ENCODE measurements around the gene TSPEAR. TPM values are rescaled to one million over a fixed set of nuclear protein-coding genes. Genes with fewer than 3 reads are reported as not detected.

TSPEAR gene
- total and polyA plus RNA-seq, 7 donors, result not detected

DNA sequence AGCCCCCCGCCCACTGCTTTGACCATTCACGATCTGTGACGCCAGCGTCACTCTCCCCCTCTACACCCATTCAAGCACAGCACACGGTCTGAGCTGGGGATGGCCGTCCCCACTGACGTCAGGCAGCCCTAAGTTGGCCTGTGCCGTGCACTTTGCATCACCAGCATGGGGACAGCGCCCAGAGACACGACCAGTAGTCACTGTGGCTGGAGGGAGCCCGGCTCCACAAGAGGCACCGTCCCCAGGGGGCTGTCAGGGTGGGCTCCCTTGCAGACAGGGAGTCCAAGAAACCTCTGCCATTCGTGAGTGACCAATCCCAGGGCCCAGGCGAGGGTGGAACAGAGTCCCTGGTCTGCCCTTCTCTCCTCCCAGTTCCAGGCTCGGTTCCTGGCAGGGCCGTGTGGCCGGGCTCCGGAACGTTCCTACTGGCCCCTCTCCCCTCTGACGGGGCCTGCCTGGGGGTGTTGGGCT is 97.2 kb downstream of the TSPEAR start:
- H3K4me3 ChIP-seq, result no peak overlapping the region
- TF ChIP-seq, protein P1, sequence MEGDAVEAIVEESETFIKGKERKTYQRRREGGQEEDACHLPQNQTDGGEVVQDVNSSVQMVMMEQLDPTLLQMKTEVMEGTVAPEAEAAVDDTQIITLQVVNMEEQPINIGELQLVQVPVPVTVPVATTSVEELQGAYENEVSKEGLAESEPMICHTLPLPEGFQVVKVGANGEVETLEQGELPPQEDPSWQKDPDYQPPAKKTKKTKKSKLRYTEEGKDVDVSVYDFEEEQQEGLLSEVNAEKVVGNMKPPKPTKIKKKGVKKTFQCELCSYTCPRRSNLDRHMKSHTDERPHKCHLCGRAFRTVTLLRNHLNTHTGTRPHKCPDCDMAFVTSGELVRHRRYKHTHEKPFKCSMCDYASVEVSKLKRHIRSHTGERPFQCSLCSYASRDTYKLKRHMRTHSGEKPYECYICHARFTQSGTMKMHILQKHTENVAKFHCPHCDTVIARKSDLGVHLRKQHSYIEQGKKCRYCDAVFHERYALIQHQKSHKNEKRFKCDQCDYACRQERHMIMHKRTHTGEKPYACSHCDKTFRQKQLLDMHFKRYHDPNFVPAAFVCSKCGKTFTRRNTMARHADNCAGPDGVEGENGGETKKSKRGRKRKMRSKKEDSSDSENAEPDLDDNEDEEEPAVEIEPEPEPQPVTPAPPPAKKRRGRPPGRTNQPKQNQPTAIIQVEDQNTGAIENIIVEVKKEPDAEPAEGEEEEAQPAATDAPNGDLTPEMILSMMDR (IDR thresholded peaks at IDR 0.05), result no peak
- H3K27me3 ChIP-seq (ENCODE audit: insufficient read depth in 3 of 3, low read length in 2 of 3), result peaks cover 0 to 39% (median 13%) of the 10 kb centered on the region in 3 donors
- intact Hi-C loops (cut with DNase I), result no loop called here
- H3K27ac ChIP-seq, result no peak overlapping the region
- DNase-seq, result no peak
- no peaks in the 10 kb centered on the region for H3K36me3 ChIP-seq (ENCODE audit: insufficient read depth in 1 of 2, low read depth in 1 of 2)
- H3K9me3 ChIP-seq, result peaks cover 2% of the 10 kb centered on the region
- no peak for ATAC-seq
- WGBS, 3 donors, result 69 to 74% (median 72%) methylated on average over 17 to 20 of the region's 20 CpGs
- H3K4me1 ChIP-seq, result no peaks in the 10 kb centered on the region

DNA sequence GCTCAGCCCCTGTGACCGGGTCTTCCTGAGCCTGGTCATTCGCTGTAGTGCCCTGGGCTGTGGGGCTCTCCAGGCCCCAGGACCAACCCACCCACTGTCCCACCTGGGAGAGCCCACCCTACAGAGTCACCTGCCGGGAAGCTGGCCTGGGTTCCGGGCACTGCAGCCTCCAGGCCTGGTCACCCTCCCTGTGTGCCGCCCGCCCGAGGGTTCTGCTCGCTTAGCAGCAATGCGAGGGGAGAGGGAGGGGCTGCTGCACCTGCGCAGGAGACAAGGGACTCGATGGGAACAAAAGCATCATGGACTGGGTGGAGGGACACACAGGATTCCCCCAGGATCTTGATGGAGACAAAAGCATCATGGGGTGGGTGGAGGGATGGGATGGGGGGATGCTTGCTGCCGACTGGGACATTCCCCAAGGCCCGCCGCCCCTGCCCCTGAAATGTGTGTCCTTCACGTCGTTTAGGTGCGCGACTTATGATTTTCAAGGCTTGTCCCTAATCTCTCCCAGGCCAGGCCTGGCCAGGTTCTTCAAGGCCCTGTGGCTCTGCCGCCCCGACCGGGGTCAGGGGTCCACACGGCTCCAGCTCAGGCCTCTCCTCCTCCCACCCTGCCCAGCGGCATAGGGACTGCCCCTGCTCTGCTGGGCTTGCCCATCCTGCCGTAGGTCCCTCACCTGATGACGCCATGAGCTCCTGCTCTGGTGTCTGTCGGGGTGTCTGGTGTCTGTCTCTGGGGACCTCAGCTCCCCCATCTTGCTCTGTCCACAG is 97.8 kb downstream of the TSPEAR start:
- DNase-seq (no peak), ATAC-seq (no peak)
- Histone ChIP-seq H3K9me3 (peaks cover 6% of the 10 kb centered on the region), H3K27me3 (ENCODE audit: insufficient read depth in 3 of 3, low read length in 2 of 3) (peaks cover 0 to 39% (median 13%) of the 10 kb centered on the region in 3 donors), H3K36me3 (ENCODE audit: insufficient read depth in 1 of 2, low read depth in 1 of 2) (no peaks in the 10 kb centered on the region), H3K27ac (no peak overlapping the region), H3K4me3 (no peak overlapping the region), H3K4me1 (no peaks in the 10 kb centered on the region)
- WGBS, 3 donors, result 83 to 87% (median 85%) methylated on average over 25 to 26 of the region's 26 CpGs
- intact Hi-C loops (cut with DNase I), result no loop called here
- TF ChIP-seq, protein P1 (IDR thresholded peaks at IDR 0.05), result no peak

DNA sequence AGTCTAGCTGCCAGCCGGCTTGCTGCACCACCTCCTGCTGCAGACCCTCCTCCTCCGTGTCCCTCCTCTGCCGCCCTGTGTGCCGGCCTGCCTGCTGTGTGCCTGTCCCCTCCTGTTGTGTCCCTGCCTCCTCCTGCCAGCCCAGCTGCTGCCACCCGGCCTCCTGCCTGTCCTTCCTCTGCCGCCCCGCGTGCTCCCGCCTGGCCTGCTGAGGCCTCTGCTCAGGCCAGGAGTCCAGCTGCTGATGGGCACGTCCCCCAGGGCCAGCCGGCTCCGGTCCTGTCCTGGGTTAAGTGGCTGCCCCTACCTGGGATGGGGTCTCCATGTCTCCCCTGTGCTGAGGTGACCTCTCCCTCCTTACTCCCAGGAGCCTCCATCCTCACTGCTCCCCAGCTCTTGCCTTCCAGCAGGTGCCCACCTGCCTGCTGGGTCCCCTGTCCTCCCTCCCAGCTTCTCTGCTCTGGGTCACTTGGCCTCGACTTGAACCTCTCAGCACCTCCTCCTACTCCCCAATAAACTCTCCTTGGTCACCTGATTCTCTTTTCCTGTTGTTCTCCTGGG is 98.6 kb downstream of the TSPEAR start:
- TF ChIP-seq, protein P1 (IDR thresholded peaks at IDR 0.05), result no peak
- no peaks in the 10 kb centered on the region for H3K4me1 ChIP-seq
- H3K27me3 ChIP-seq (ENCODE audit: insufficient read depth in 3 of 3, low read length in 2 of 3), result peaks cover 0 to 39% (median 13%) of the 10 kb centered on the region in 3 donors
- DNase-seq (no peak), ATAC-seq (no peak)
- H3K9me3 ChIP-seq, result peaks cover 6% of the 10 kb centered on the region
- H3K36me3 ChIP-seq (ENCODE audit: insufficient read depth in 1 of 2, low read depth in 1 of 2), result no peaks in the 10 kb centered on the region
- no peak overlapping the region for H3K4me3 ChIP-seq
- intact Hi-C loops (cut with DNase I), result no loop called here
- H3K27ac ChIP-seq, result no peak overlapping the region
- WGBS, 3 donors, result 37 to 54% (median 39%) methylated on average over 13 of the region's 13 CpGs

DNA sequence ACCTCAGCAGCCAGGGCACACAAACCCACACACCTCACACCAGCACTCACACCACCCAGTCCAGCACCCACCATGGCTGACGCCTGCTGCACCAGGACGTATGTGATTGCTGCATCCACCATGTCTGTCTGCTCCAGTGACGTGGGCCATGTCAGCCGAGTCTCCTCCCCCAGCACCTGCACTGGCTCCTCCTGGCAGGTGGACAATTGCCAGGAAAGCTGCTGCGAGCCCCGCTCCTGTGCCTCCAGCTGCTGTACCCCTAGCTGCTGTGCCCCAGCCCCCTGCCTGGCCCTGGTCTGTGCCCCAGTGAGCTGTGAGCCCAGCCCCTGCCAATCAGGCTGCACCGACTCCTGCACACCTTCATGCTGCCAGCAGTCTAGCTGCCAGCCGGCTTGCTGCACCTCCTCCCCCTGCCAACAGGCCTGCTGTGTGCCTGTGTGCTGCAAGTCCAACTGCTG is 99.3 kb downstream of the TSPEAR start, which contains the start of gene KRTAP10-8:
TSS of gene KRTAP10-8 (plus strand) at position 51 of the 458 bp plus-strand sequence. CDS start at position 73, 22 bp downstream.
- Histone ChIP-seq H3K27ac (no peak within 1 kb of the TSS), H3K4me3 (no peak within 1 kb of the TSS), H3K9me3 (peaks cover 6% of the 10 kb centered on the region), H3K27me3 (ENCODE audit: insufficient read depth in 3 of 3, low read length in 2 of 3) (peaks cover 0 to 39% (median 13%) of the 10 kb centered on the region in 3 donors), H3K36me3 (ENCODE audit: insufficient read depth in 1 of 2, low read depth in 1 of 2) (no peaks in the 10 kb centered on the region), H3K4me1 (no peaks in the 10 kb centered on the region)
- peak in 1 of 2 donors; percentile 38 for DNase-seq
- 62 to 64% (median 64%) methylated on average over 8 of the region's 8 CpGs for WGBS, 3 donors
- intact Hi-C loops (cut with DNase I), result no loop called here
- no peak for ATAC-seq
- TF ChIP-seq, protein P1 (IDR thresholded peaks at IDR 0.05), result no peak

All from psoas muscle (tissue), 8 donors.